Measurements from ENCODE around the gene ATP5ME. TPM values are rescaled to one million over a fixed set of nuclear protein-coding genes. Genes with fewer than 3 reads are reported as not detected.

ATP5ME gene
- total and polyA plus RNA-seq, 4 donors: 31.4 to 621 (median 169) TPM

DNA sequence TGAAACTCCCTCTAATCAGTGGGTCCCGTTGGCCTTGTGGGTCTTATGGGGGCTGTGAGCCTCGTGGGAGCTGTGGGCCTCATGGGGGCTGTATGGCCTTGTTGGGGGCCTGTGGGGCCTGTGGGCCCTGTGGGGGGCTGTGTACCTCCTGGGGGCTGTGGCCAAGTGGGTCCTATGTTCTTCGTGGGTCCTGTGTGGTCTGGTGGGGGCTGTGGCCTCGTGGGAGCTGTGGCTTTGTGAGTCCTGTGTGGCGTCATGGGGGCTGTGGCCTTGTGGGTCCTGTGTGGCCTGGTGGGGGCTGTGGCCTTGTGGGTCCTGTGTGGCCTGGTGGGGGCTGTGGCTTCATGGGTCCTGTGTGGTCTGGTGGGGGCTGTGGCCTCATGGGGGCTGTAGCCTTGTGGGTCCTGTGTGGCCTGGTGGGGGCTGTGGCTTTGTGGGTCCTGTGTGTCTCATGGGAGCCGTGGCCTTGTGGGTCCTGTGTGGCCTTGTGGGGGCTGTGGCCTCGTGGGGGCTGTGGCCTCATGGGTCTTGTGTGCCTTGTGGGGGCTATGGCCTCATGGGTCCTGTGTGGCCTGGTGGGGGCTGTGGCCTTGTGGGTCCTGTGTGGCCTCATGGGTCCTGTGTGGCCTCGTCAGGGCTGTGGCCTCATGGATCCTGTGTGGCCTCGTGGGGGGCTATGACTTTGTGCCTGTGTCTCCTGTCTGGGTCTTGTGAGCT lies 39.0 kb upstream of the ATP5ME start (continued):
- TF ChIP-seq FOXA2 (IDR thresholded peaks at IDR 0.05): no peak

DNA sequence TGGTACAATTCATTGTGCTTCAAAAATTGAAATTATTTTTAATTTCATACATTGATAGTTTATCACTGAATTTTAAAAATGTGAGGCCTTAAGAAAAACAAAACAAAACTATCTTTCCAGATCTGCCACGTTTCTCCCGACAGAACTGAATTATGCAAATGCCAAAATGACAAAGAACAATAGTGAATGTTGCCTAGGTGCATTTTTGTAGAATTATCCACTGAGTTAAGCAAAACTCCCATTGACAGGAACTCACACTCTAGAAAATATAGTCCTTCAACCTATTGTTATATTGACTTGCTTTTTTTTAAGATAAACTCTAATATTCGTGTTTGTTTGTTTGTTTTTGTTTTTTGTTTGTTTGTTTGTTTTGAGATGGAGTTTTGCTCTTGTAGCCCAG lies 38.0 kb upstream of the ATP5ME start:
- Histone ChIP-seq H3K27ac (ENCODE audit: low read depth in 1 of 2, low read length in 2 of 2) (no peak overlapping the region), H3K27me3 (ENCODE audit: control insufficient read depth in 4 of 4, insufficient read depth in 4 of 4, low read length in 3 of 4) (no peaks in the 10 kb centered on the region), H3K9ac (ENCODE audit: low read depth in 1 of 2, low read length in 2 of 2) (no peak overlapping the region), H3K36me3 (ENCODE audit: control insufficient read depth in 4 of 4, insufficient read depth in 3 of 4, low read depth in 1 of 4, low read length in 3 of 4) (no peaks in the 10 kb centered on the region), H3K4me1 (ENCODE audit: control insufficient read depth in 4 of 4, insufficient read depth in 4 of 4, low read length in 3 of 4) (peaks cover 2 to 20% (median 7%) of the 10 kb centered on the region in 4 donors), H3K4me3 (ENCODE audit: low read depth in 1 of 3, low read length in 3 of 3) (no peak overlapping the region), H3K9me3 (ENCODE audit: control insufficient read depth in 4 of 4, low read length in 3 of 4) (no peaks in the 10 kb centered on the region)
- 74% methylated on average over 3 of the region's 3 CpGs for WGBS
- DNase-seq (ENCODE audit: low spot score): no peak
- TF ChIP-seq, protein P1, sequence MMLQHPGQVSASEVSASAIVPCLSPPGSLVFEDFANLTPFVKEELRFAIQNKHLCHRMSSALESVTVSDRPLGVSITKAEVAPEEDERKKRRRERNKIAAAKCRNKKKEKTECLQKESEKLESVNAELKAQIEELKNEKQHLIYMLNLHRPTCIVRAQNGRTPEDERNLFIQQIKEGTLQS (IDR thresholded peaks at IDR 0.05): no peak
- TF ChIP-seq HNF4A (conservative IDR thresholded peaks at IDR 0.05) (no peak), NR2F2 (IDR thresholded peaks at IDR 0.05) (no peak), TAF1 (conservative IDR thresholded peaks at IDR 0.05) (no peak), GABPA (IDR thresholded peaks at IDR 0.05 in 1 of 2, conservative IDR thresholded peaks at IDR 0.05 in 1 of 2) (no peak), JUND (IDR thresholded peaks at IDR 0.05) (no peak)

DNA sequence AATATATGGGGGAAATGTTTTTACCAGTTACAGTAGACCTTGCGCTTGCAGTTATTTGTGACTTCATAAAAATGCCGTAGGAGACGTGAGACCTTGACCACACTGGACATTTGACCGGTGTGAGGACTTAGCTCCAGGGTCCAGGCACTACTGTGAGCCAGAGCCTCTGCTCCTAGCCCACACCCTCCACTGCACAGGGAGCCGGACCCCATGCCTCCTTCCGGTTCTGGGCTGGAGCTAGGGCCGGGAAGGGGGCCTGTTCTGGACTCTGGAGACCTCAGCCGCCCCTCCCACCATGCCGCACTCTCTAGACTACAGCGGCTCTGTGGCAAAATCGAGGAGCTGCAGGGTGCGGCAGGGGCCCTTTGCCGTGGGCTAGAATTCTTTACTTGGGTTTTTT lies 36.8 kb upstream of the ATP5ME start:
- Histone ChIP-seq H3K9ac (ENCODE audit: low read depth in 1 of 2, low read length in 2 of 2) (no peak overlapping the region), H3K27ac (ENCODE audit: low read depth in 1 of 2, low read length in 2 of 2) (no peak overlapping the region), H3K4me3 (ENCODE audit: low read depth in 1 of 3, low read length in 3 of 3) (no peak overlapping the region), H3K9me3 (ENCODE audit: control insufficient read depth in 4 of 4, low read length in 3 of 4) (no peaks in the 10 kb centered on the region), H3K27me3 (ENCODE audit: control insufficient read depth in 4 of 4, insufficient read depth in 4 of 4, low read length in 3 of 4) (no peaks in the 10 kb centered on the region), H3K36me3 (ENCODE audit: control insufficient read depth in 4 of 4, insufficient read depth in 3 of 4, low read depth in 1 of 4, low read length in 3 of 4) (no peaks in the 10 kb centered on the region), H3K4me1 (ENCODE audit: control insufficient read depth in 4 of 4, insufficient read depth in 4 of 4, low read length in 3 of 4) (peaks cover 6 to 26% (median 12%) of the 10 kb centered on the region in 4 donors)
- 91% methylated on average over 13 of the region's 13 CpGs for WGBS
- TF ChIP-seq GABPA (IDR thresholded peaks at IDR 0.05 in 1 of 2, conservative IDR thresholded peaks at IDR 0.05 in 1 of 2): no peak
- TF ChIP-seq, protein P1 (IDR thresholded peaks at IDR 0.05): no peak
- TF ChIP-seq YY1 (IDR thresholded peaks at IDR 0.05): no peak
- TF ChIP-seq, protein P2, sequence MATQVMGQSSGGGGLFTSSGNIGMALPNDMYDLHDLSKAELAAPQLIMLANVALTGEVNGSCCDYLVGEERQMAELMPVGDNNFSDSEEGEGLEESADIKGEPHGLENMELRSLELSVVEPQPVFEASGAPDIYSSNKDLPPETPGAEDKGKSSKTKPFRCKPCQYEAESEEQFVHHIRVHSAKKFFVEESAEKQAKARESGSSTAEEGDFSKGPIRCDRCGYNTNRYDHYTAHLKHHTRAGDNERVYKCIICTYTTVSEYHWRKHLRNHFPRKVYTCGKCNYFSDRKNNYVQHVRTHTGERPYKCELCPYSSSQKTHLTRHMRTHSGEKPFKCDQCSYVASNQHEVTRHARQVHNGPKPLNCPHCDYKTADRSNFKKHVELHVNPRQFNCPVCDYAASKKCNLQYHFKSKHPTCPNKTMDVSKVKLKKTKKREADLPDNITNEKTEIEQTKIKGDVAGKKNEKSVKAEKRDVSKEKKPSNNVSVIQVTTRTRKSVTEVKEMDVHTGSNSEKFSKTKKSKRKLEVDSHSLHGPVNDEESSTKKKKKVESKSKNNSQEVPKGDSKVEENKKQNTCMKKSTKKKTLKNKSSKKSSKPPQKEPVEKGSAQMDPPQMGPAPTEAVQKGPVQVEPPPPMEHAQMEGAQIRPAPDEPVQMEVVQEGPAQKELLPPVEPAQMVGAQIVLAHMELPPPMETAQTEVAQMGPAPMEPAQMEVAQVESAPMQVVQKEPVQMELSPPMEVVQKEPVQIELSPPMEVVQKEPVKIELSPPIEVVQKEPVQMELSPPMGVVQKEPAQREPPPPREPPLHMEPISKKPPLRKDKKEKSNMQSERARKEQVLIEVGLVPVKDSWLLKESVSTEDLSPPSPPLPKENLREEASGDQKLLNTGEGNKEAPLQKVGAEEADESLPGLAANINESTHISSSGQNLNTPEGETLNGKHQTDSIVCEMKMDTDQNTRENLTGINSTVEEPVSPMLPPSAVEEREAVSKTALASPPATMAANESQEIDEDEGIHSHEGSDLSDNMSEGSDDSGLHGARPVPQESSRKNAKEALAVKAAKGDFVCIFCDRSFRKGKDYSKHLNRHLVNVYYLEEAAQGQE (IDR thresholded peaks at IDR 0.05): no peak
- no peak for TF ChIP-seq HNF4G (IDR thresholded peaks at IDR 0.05)
- no peak for TF ChIP-seq RAD21 (IDR thresholded peaks at IDR 0.05)
- TF ChIP-seq JUND (IDR thresholded peaks at IDR 0.05): no peak
- no peak for TF ChIP-seq EGR1 (IDR thresholded peaks at IDR 0.05; ENCODE audit: low read depth in 2 of 2)
- no peak for TF ChIP-seq FOXA2 (IDR thresholded peaks at IDR 0.05)
- TF ChIP-seq SP1 (IDR thresholded peaks at IDR 0.05): no peak
- TF ChIP-seq NR2F2 (IDR thresholded peaks at IDR 0.05): no peak
- no peak for DNase-seq (ENCODE audit: low spot score)

Measured in liver (tissue), 9 donors.